ENCODE results near the gene ZBTB26. TPM values are rescaled to one million over a fixed set of nuclear protein-coding genes. Genes with fewer than 3 reads are reported as not detected.
A peak's percentile ranks its signal among the peaks of the same experiment; 100 is the strongest.

ZBTB26 gene
- polyA plus RNA-seq (ENCODE audit: insufficient read length in 4 of 4) = 10 to 100 TPM; 17.8 to 23.4 (median 19.5) TPM

- DNase-seq (ENCODE audit: low read depth in 4 of 4, low spot score in 3 of 4) = peak; percentile 83 to 91 (median 86)
These were observed at the start of gene ZBTB26 for GRCh38 chr9:122931226-122932121. TSS of gene ZBTB26 (minus strand) at chr9:122931512. CDS start at chr9:122919934, 11,578 bp downstream.

DNA sequence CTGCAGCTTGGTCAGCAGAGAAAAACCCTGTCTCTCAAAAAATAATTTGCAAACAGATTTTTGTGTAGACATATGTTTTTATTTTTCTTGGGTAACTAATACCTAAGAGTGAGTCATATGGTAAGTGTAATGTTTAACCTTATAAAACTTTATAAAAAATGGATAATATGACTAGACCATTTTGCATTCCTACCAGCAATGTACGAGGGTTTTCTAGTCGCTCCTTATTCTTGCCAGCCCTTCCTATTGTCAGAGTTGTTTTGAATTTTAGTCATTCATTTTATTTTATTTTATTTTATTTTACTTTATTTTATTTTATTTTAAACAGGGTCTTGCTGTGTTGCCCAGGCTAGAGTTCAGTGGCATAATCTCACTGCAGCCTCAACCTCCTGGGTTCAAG, 47.3 kb upstream of the ZBTB26 start:
- no peak for DNase-seq (ENCODE audit: low read depth in 4 of 4, low spot score in 3 of 4)

GRCh38 chr9:122975196-122975595, 43.9 kb upstream of the ZBTB26 start:
- DNase-seq (ENCODE audit: low read depth in 4 of 4, low spot score in 3 of 4) = no peak

- DNase-seq (ENCODE audit: low read depth in 4 of 4, low spot score in 3 of 4) = no peak
These were observed 29.8 kb upstream of the ZBTB26 start for GRCh38 chr9:122961139-122961538.

GRCh38 chr9:122955961-122956360, 24.6 kb upstream of the ZBTB26 start:
- DNase-seq (ENCODE audit: low read depth in 4 of 4, low spot score in 3 of 4) = no peak

DNA sequence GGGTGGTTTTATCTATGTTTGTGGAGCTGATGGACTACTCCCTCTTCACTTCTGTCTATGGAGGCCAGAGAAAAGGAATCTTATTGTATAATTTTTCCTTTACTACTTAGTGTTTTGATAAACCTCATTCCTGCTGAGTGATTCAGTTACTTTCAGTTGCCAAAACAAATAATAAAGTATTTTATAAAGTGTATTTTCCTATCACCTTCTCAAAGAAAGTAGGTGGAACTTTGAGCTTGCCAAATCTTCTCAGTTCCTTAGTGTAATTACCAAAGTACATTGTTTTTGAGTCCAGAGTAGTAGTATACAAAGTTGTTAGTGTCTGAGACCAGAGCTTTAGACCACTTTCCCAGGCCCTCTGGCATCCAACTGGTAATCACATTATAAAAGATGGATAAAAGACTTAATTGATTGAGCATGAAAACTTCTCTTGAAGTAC, 23.0 kb upstream of the ZBTB26 start:
- no peak for DNase-seq (ENCODE audit: low read depth in 4 of 4, low spot score in 3 of 4)

DNA sequence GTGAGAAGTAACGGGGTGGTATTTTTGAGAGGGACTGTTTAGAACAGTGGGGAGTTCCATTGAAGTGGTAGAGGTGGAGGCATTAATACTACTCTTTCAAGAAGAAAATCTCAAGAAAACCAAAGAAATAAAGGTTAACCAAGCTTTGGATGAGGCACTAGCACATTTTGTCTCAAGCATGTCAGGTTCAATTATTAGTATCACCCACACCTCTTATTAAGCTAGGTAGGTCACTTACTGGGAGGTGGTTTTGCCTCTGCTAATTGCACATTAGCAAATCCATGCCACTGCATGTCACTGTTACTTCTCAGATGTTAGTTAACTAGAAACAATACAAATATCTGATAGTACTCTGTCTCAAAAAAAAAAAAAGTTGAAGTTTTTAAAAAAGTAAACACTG, 19.7 kb upstream of the ZBTB26 start:
- no peak for DNase-seq (ENCODE audit: low read depth in 4 of 4, low spot score in 3 of 4)

- no peak for DNase-seq (ENCODE audit: low read depth in 4 of 4, low spot score in 3 of 4)
These were observed 19.0 kb upstream of the ZBTB26 start for GRCh38 chr9:122950263-122950662.

- no peak for DNase-seq (ENCODE audit: low read depth in 4 of 4, low spot score in 3 of 4)
These were observed 18.4 kb upstream of the ZBTB26 start for GRCh38 chr9:122949696-122950095.

DNA sequence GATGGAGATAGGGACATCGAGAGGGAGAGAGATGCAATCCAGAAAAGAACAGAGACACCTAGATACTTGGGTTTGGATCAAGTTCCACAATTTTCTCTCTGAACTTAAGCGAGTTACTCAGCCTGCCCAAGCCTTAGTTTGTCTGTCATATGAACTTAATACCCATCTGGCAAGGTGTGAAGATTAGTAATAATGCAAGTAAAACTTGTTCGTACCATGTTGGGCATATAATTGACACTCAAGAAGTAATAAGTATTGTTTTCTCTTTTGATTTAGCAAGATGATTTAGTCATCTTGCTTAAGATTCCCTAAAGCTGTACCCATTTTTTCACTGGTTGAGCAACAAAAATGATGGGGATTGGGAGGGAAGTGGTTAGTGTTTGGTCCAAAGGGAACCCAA, 17.0 kb upstream of the ZBTB26 start:
- no peak for DNase-seq (ENCODE audit: low read depth in 4 of 4, low spot score in 3 of 4)

DNA sequence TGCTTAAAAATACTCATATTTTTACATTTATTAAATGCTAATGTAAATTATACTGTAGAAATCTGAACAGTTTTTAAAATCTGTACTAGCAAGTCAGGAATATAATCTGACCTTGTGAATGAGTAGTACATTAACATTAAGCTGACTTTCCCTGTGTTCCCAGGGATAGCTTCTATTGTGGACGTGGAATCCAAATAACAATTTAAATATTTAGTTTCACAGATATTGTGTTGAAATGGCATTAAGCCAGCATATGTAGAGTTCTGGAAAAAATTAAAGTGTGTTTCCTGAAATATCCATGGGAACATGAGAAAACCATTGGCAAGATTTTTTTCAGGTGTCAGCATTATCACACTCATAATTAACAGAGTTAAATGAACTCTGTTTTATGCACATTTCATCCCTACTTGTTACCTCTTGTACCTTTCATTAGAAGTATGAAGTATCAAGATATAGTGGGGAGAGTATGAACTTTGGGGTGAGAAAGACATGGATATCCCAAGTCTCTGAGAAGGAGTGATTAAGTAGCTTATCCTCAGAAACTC, 15.2 kb upstream of the ZBTB26 start:
- DNase-seq (ENCODE audit: low read depth in 4 of 4, low spot score in 3 of 4) = no peak

DNA sequence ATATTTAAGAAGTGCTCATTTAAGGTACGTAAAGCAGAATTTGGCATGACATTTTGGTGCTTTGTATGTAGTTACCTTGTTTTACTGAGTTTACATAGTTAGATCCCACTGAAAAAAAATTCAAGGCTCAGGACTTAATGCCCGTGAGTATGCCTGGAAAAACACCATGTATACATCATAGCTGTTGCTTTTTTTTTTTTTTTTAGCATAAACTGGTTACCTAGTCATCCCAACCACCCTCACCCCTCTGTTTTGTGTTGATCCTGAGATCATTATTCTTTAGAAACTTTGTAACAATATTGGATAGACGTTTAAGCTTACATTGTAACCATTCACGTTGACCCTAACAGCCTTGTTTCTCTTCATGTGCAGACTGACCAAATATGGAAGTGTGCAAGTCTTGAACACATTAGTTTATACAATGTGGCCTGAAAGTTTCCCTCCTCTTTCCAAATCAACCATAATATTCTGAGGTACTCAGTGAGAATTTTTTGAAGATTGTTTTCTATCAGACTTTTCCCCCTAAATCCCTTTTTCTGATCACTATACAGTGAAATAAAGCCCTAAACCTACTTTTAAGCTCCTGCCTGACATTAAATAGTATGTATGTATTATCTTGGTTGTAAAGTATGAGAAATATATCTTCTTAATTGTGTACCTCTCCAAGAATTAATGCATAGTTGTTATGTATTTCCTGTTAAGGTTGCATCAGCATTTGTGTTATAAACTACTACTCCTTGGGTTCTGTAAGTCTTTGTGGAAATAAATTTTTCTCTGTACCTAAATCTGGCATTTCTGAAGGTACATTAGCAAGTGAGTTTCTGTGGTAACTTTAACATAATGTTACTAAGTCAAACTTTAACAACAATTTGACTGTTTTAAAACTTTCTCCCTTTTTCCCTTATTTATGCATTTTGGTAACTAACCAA, 13.9 kb upstream of the ZBTB26 start:
- DNase-seq (ENCODE audit: low read depth in 4 of 4, low spot score in 3 of 4) = no peak

GRCh38 chr9:122941582-122942234, 10.4 kb upstream of the ZBTB26 start:
- DNase-seq (ENCODE audit: low read depth in 4 of 4, low spot score in 3 of 4) = peak in 1 of 4 donors; percentile 29

DNA sequence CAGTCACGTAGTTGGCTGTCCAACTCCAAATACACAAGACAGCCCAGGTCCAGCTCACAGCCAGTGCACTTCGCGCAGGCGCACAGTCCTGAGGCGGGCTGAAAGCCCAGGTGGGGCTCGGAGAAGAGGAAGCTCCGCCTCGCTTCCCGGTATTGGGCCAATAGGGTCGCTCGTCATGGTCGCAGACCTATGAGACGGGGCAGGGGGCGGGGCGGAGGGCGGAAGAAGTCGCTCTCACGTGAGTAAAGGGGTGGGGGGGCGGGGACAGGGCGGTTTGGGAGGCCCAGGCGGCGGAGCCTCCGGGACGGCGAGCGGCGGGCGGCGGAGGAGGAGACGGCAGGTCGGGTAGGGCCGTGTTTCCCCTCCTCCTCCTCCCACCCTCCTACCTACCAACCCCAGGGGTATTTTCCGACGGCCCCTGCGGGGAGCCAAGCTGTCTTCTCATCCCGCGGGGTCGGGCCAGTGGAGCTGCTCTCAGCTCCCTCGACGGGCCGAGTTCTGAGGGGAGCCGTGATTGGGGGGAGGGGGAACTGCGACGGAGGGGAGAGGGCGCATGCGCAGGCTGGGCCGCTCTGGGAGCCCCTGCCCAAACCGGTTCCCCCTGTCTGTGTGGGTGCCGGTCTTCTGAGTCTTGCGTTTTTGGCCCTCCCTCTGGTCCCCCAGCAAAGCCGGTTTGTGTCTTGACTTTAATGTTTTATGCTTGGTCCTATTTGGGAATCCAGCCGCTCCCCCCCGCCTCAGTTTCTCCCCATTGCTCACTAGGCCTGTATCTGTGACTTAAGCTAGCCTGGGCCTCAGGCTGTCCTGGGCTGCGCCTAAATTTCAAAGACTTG, 9.7 kb upstream of the ZBTB26 start, which contains the start of gene RABGAP1:
Gene RABGAP1, plus strand, starts transcription at position 272 of the 833 bp plus-strand sequence. CDS start 16,040 bp downstream, outside the sequence.
- peak; percentile 94 to 97 (median 95) for DNase-seq (ENCODE audit: low read depth in 4 of 4, low spot score in 3 of 4)

- DNase-seq (ENCODE audit: low read depth in 4 of 4, low spot score in 3 of 4) = no peak
These were observed 9.1 kb upstream of the ZBTB26 start for GRCh38 chr9:122940454-122940748.

DNA sequence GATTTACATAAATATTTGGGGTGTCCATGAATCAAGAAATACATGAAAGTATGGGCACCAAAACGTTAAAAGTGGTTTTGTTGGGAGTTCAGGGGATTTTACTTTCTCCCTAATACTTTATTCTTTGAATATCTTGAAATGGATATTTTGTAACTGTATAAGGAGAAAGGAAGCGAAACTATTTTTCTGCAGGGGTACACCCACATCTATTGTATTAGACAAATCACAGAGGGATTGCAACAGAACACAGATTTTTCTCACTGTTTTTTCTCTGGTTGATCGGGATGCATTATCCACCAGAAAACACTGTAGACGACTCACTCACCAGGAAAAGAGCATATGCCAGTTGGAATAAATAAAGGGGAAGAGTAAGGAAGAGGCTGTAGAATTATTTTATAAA, 8.3 kb upstream of the ZBTB26 start:
- no peak for DNase-seq (ENCODE audit: low read depth in 4 of 4, low spot score in 3 of 4)

- DNase-seq (ENCODE audit: low read depth in 4 of 4, low spot score in 3 of 4) = no peak
These were observed 5.6 kb upstream of the ZBTB26 start for GRCh38 chr9:122936883-122937282.

DNA sequence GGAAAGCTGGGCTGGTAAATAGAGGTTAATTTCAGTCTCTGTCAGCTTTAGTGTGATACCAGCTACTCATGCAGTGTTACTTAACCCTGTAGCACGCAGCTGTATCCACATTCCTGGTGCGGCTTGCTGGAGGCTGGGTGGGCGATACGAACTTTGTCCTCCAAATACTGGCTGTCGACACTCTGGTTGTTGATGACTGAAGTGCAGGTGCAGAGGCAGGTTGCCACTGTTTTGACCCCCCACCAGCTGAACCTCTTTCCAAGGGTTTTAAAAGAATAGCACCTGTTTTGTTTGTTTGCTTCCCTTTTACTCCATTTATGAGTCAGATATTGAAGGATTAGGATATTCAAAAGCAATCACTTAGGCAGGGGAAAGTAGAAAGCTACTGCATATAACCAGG, 5.2 kb upstream of the ZBTB26 start:
- no peak for DNase-seq (ENCODE audit: low read depth in 4 of 4, low spot score in 3 of 4)

GRCh38 chr9:122930541-122931225, 629 bp downstream of the ZBTB26 start:
- no peak for DNase-seq (ENCODE audit: low read depth in 4 of 4, low spot score in 3 of 4)

Data from left renal pelvis (tissue), 4 donors.